GM23248 (cell line): ENCODE data around the gene CHRNA3. TPM values are rescaled to one million over a fixed set of nuclear protein-coding genes. Genes with fewer than 3 reads are reported as not detected.

Experiments used
- DNase-seq: peaks from one replicate; pipeline ENCODE4 v3.0.0-alpha.2; 2015
- H2AFZ ChIP-seq: fragments of 200-600 bp; sonication (generic); 2 replicates; pipeline ENCODE4 v1.6.1; 2016; ENCODE audit warnings: antibody characterized with exemption
- H3F3A ChIP-seq: fragments of 200-600 bp; sonication (generic); 2 replicates; pipeline ENCODE4 v1.6.1; 2016; ENCODE audit warnings: mild to moderate bottlenecking, antibody characterized with exemption, mixed run types; ENCODE audit not compliant: insufficient read depth
- H3K27ac ChIP-seq: fragments of 200-600 bp; sonication (generic); 2 replicates; pipeline ENCODE4 v1.5.1; 2016; ENCODE audit warnings: mild to moderate bottlenecking
- H3K27me3 ChIP-seq: fragments of 200-600 bp; sonication (generic); replicated peaks from 2 replicates; pipeline ENCODE4 v1.6.1; 2016; ENCODE audit warnings: mild to moderate bottlenecking; ENCODE audit not compliant: insufficient read depth
- H3K36me3 ChIP-seq: fragments of 200-600 bp; sonication (generic); 2 replicates; pipeline ENCODE4 v1.6.1; 2016; ENCODE audit warnings: low read depth, mild to moderate bottlenecking
- H3K4me1 ChIP-seq: fragments of 200-600 bp; sonication (generic); 2 replicates; pipeline ENCODE4 v1.6.1; 2016; ENCODE audit warnings: mild to moderate bottlenecking; ENCODE audit not compliant: insufficient read depth
- H3K4me2 ChIP-seq: fragments of 200-600 bp; sonication (generic); one replicate; pipeline ENCODE4 v1.6.1; 2016; ENCODE audit warnings: mild to moderate bottlenecking; ENCODE audit not compliant: unreplicated experiment
- H3K4me3 ChIP-seq: fragments of 200-600 bp; sonication (generic); 2 replicates; pipeline ENCODE4 v1.5.1; 2016; ENCODE audit warnings: mild to moderate bottlenecking
- H3K79me2 ChIP-seq: fragments of 200-600 bp; sonication (generic); 2 replicates; pipeline ENCODE4 v1.6.1; 2016; ENCODE audit warnings: mild to moderate bottlenecking; ENCODE audit not compliant: insufficient read depth
- H3K9ac ChIP-seq: fragments of 200-600 bp; sonication (generic); 2 replicates; pipeline ENCODE4 v1.6.1; 2016; ENCODE audit warnings: mild to moderate bottlenecking
- H3K9me2 ChIP-seq: fragments of 200-600 bp; sonication (generic); 2 replicates; pipeline ENCODE4 v1.6.1; 2016; ENCODE audit warnings: mixed run types, mild to moderate bottlenecking, moderate library complexity; ENCODE audit not compliant: insufficient read depth
- H3K9me3 ChIP-seq: fragments of 200-600 bp; sonication (generic); one replicate; pipeline ENCODE4 v1.6.1; 2017; ENCODE audit warnings: low read depth
- H4K20me1 ChIP-seq: fragments of 200-600 bp; sonication (generic); 2 replicates; pipeline ENCODE4 v1.6.0; 2016; ENCODE audit not compliant: insufficient read depth
- EZH2 ChIP-seq: fragments of 200-600 bp; sonication (generic); IDR thresholded peaks from 2 replicates; pipeline ENCODE4 v1.6.1; 2018; ENCODE audit warnings: antibody characterized with exemption, mild to moderate bottlenecking; ENCODE audit not compliant: insufficient read depth, poor library complexity, severe bottlenecking
- EZH2phosphoT487 ChIP-seq: fragments of 200-600 bp; sonication (generic); IDR thresholded peaks from 2 replicates; pipeline ENCODE4 v1.6.1; 2018; ENCODE audit warnings: antibody characterized with exemption, moderate library complexity, mild to moderate bottlenecking, low read depth; ENCODE audit not compliant: insufficient read depth
- WGBS, 2 experiments: methylation state at CpG; one replicate each; pipeline ENCODE4 v1.1.6; 2015 to 2017; ENCODE audit warnings: low lambda C conversion rate in 2 of 2, low coverage in 1 of 2; ENCODE audit errors: missing lambda C conversion rate in 2 of 2; 5-methylcytosine and 5-hydroxymethylcytosine counted together
- in situ Hi-C: fragments of 300-500 bp; cut with MboI; formaldehyde crosslinking; loops from 2 replicates; pipeline ENCODE4 v1.15.0; 2020
- polyA plus RNA-seq: library from polyadenylated mRNA; unstranded; fragments of >200 nt; fragmentation: Nextera tagmentation; extraction: Ambion mirVana; gene quantifications from 2 replicates; pipeline ENCODE4 v1.2.1, GENCODE V29; 2016
- total RNA-seq: library from RNA; depleted of rRNA; stranded (reverse); fragments of >200 nt; shearing (Covaris generic); gene quantifications from 2 replicates; pipeline ENCODE4 v1.2.3, GENCODE V29; 2014

CHRNA3 gene
- total and polyA plus RNA-seq, 2 experiments from 2014 or later, result not detected

- Histone ChIP-seq H3K4me3 (no peak overlapping the region), H3K9me2 (no peaks in the 10 kb centered on the region), H3K27ac (no peak overlapping the region), H3K36me3 (no peaks in the 10 kb centered on the region), H4K20me1 (no peaks in the 10 kb centered on the region), H3K4me2 (no peak overlapping the region), H3K27me3 (peaks cover under 1% of the 10 kb centered on the region), H3K9me3 (no peaks in the 10 kb centered on the region), H3K79me2 (no peaks in the 10 kb centered on the region), H3K4me1 (no peaks in the 10 kb centered on the region), H2AFZ (no peak overlapping the region), H3K9ac (no peak overlapping the region), H3F3A (no peaks in the 10 kb centered on the region)
- in situ Hi-C loops, result no loop called here
- no peak for DNase-seq
- 55 to 63% methylated on average over 12 of the region's 12 CpGs for WGBS, 2 experiments
- no peak for TF ChIP-seq EZH2
- no peak for TF ChIP-seq EZH2phosphoT487
Observed at GRCh38 chr15:78634210-78635145, 13.7 kb upstream of the CHRNA3 start.

DNA sequence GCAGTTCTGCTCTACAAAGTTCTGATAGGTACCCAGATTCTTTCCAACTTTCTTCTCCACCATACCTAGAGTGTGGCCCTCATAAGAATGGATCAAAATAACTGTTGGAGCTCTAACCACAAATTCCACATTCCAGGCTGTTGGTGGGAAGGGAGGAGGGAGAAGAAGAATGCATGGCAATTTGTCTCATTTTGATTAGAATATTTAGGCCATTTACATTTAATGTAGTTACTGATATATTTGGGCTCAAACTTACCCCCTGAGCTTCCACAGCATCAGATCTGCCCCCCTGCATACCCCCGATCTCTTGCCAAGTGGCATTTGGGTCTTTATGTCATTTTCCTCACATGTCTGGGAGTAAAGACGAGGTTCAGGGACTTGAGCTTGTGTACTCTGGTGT lies 12.6 kb upstream of the CHRNA3 start:
- no peaks in the 10 kb centered on the region for H4K20me1 ChIP-seq
- H3K4me1 ChIP-seq, result no peaks in the 10 kb centered on the region
- H3K27me3 ChIP-seq, result peaks cover 4% of the 10 kb centered on the region
- in situ Hi-C loops, result no loop called here
- DNase-seq, result no peak
- H2AFZ ChIP-seq, result no peak overlapping the region
- 26 to 45% methylated on average over 2 of the region's 2 CpGs for WGBS, 2 experiments
- H3K9me2 ChIP-seq, result no peaks in the 10 kb centered on the region
- no peaks in the 10 kb centered on the region for H3K9me3 ChIP-seq
- H3K79me2 ChIP-seq, result no peaks in the 10 kb centered on the region
- H3K4me2 ChIP-seq, result no peak overlapping the region
- no peak overlapping the region for H3K4me3 ChIP-seq
- H3K9ac ChIP-seq, result no peak overlapping the region
- H3K27ac ChIP-seq, result no peak overlapping the region
- H3K36me3 ChIP-seq, result no peaks in the 10 kb centered on the region
- H3F3A ChIP-seq, result no peaks in the 10 kb centered on the region
- no peak for TF ChIP-seq EZH2
- TF ChIP-seq EZH2phosphoT487, result no peak

GRCh38 chr15:78630886-78631633 lies 10.3 kb upstream of the CHRNA3 start:
- no peaks in the 10 kb centered on the region for H3K79me2 ChIP-seq

GRCh38 chr15:78629716-78630065 lies 8.9 kb upstream of the CHRNA3 start:
- no peak for DNase-seq
- no peak overlapping the region for H2AFZ ChIP-seq
- no peaks in the 10 kb centered on the region for H3K9me2 ChIP-seq
- in situ Hi-C loops, result no loop called here
- no peaks in the 10 kb centered on the region for H3K9me3 ChIP-seq
- peaks cover 40% of the 10 kb centered on the region for H3K27me3 ChIP-seq
- H3K9ac ChIP-seq, result no peak overlapping the region
- no peak overlapping the region for H3K4me2 ChIP-seq
- no peaks in the 10 kb centered on the region for H3K36me3 ChIP-seq
- H3K4me1 ChIP-seq, result no peaks in the 10 kb centered on the region
- H3K79me2 ChIP-seq, result no peaks in the 10 kb centered on the region
- H3K4me3 ChIP-seq, result no peak overlapping the region
- TF ChIP-seq EZH2phosphoT487, result no peak
- no peak for TF ChIP-seq EZH2
- H3K27ac ChIP-seq, result no peak overlapping the region
- no peaks in the 10 kb centered on the region for H4K20me1 ChIP-seq
- no peaks in the 10 kb centered on the region for H3F3A ChIP-seq
- 76 to 81% methylated on average over 12 of the region's 12 CpGs for WGBS, 2 experiments

More at GRCh38 chr15:78630886-78631633, 10.3 kb upstream of the CHRNA3 start:
- H3K27ac ChIP-seq, result no peak overlapping the region
- H3K27me3 ChIP-seq, result peaks cover 27% of the 10 kb centered on the region
- H3K4me3 ChIP-seq, result no peak overlapping the region
- H3K4me2 ChIP-seq, result no peak overlapping the region
- H3F3A ChIP-seq, result no peaks in the 10 kb centered on the region
- H2AFZ ChIP-seq, result no peak overlapping the region
- H3K36me3 ChIP-seq, result no peaks in the 10 kb centered on the region
- H3K4me1 ChIP-seq, result no peaks in the 10 kb centered on the region
- in situ Hi-C loops, result no loop called here
- WGBS, 2 experiments, result 40 to 44% methylated on average over 9 of the region's 9 CpGs
- TF ChIP-seq EZH2phosphoT487 (no peak), EZH2 (no peak)
- no peaks in the 10 kb centered on the region for H3K9me2 ChIP-seq
- no peak for DNase-seq
- no peak overlapping the region for H3K9ac ChIP-seq
- no peaks in the 10 kb centered on the region for H4K20me1 ChIP-seq
- no peaks in the 10 kb centered on the region for H3K9me3 ChIP-seq
